Endothelial cell of umbilical vein (primary cell): ENCODE results near the gene SPG11. TPM values are rescaled to one million over a fixed set of nuclear protein-coding genes. Genes with fewer than 3 reads are reported as not detected.

Experiments
- BruUV-seq: library from RNA; stranded (reverse); fragments of 400-500 nt; replicated peaks from 2 replicates; lab custom pipeline; 2021; lab: Mats Ljungman, UMichigan
- CTCF ChIA-PET: fragments of 300-600, 350-600 bp; sonication (Branson Sonifier 250); formaldehyde crosslinking; loops from one replicate; lab custom pipeline; 2021; ENCODE audit warnings: antibody characterized with exemption, inconsistent platforms; lab: Charles Lee
- POLR2A ChIA-PET: fragments of 300-600, 350-600 bp; sonication (Branson Sonifier 250); formaldehyde crosslinking; loops from one replicate; lab custom pipeline; 2021; ENCODE audit warnings: antibody characterized with exemption, inconsistent platforms; lab: Charles Lee
- DNase-seq: peaks from one replicate; pipeline ENCODE4 v3.0.0-alpha.2; 2011; ENCODE audit warnings: low read depth, low spot score
- FAIRE-seq: peaks from 2 replicates; lab custom pipeline; 2011; peaks lifted over from hg19 to GRCh38; lab: Jason Lieb, UNC
- H2AFZ ChIP-seq: 2 replicates; pipeline ENCODE4 v1.6.0; 2012; ENCODE audit warnings: low read depth, low read length, control low read depth, inconsistent platforms
- H3K27ac ChIP-seq: 2 replicates; pipeline ENCODE4 v1.5.1; 2011; ENCODE audit warnings: low read depth, mild to moderate bottlenecking, control low read depth, low read length, moderate library complexity; ENCODE audit not compliant: insufficient read depth
- H3K27me3 ChIP-seq, 2 experiments: 2 replicates each; pipeline versions ENCODE4 v1.6.0 to v1.6.1; 2011; ENCODE audit warnings: low read length in 2 of 2, mixed read lengths in 1 of 2; ENCODE audit not compliant: control insufficient read depth in 2 of 2, insufficient read depth in 2 of 2
- H3K36me3 ChIP-seq, 2 experiments: 2 replicates in 1 of 2; 3 replicates in 1 of 2; pipeline ENCODE4 v1.5.1; 2011; ENCODE audit warnings: low read length in 2 of 2, mild to moderate bottlenecking in 1 of 2, moderate library complexity in 1 of 2; ENCODE audit not compliant: control insufficient read depth in 2 of 2, insufficient read depth in 2 of 2; ENCODE audit errors: extremely low read depth in 1 of 2
- H3K4me1 ChIP-seq: 3 replicates; pipeline ENCODE4 v1.5.1; 2011; ENCODE audit warnings: mild to moderate bottlenecking, low read length; ENCODE audit not compliant: control insufficient read depth, insufficient read depth; ENCODE audit errors: extremely low read depth
- H3K4me2 ChIP-seq: 2 replicates; pipeline ENCODE4 v1.6.1; 2011; ENCODE audit warnings: low read length, control low read depth, mixed read lengths; ENCODE audit not compliant: insufficient read depth
- H3K4me3 ChIP-seq, 3 experiments: fragments of 200-600 bp in 1 of 3; sonication (generic), shearing (Covaris generic) in 1 of 3; replicated peaks in 1 of 3; 2 replicates each; pipeline ENCODE4 v1.5.1; 2011 to 2016; ENCODE audit warnings: control low read depth in 3 of 3, low read length in 3 of 3, mild to moderate bottlenecking in 2 of 3, inconsistent platforms in 1 of 3, low read depth in 1 of 3, moderate library complexity in 1 of 3; ENCODE audit not compliant: insufficient read depth in 1 of 3
- H3K79me2 ChIP-seq: 2 replicates; pipeline ENCODE4 v1.6.0; 2012; ENCODE audit warnings: low read length, inconsistent platforms; ENCODE audit not compliant: control insufficient read depth, insufficient read depth
- H3K9ac ChIP-seq: replicated peaks from 2 replicates; pipeline ENCODE3; 2011; ENCODE audit warnings: low read length, control low read depth; ENCODE audit not compliant: insufficient read depth; ENCODE audit errors: extremely low read depth
- H3K9me1 ChIP-seq: replicated peaks from 3 replicates; pipeline ENCODE4 v1.6.0; 2011; ENCODE audit warnings: mild to moderate bottlenecking, low read length; ENCODE audit not compliant: control insufficient read depth, insufficient read depth; ENCODE audit errors: extremely low read depth
- H3K9me3 ChIP-seq: replicated peaks from 2 replicates; pipeline ENCODE4 v1.5.1; 2012; ENCODE audit warnings: low read length, inconsistent platforms; ENCODE audit not compliant: control insufficient read depth, insufficient read depth
- H4K20me1 ChIP-seq: replicated peaks from 2 replicates; pipeline ENCODE3; 2011; ENCODE audit warnings: mild to moderate bottlenecking, low read length; ENCODE audit not compliant: control insufficient read depth, insufficient read depth; ENCODE audit errors: extremely low read depth
- EZH2 ChIP-seq: IDR thresholded peaks from 2 replicates; pipeline ENCODE4 v1.6.1; 2012; ENCODE audit warnings: borderline replicate concordance, low read depth, mild to moderate bottlenecking, moderate library complexity, low read length, inconsistent platforms; ENCODE audit not compliant: severe bottlenecking
- FOS ChIP-seq: IDR thresholded peaks from 2 replicates; pipeline ENCODE4 v1.6.1; 2011; ENCODE audit warnings: mild to moderate bottlenecking, low read length, moderate library complexity, borderline replicate concordance; ENCODE audit not compliant: insufficient read depth
- GATA2 ChIP-seq: IDR thresholded peaks from 2 replicates; pipeline ENCODE4 v1.7.0; 2011; ENCODE audit warnings: low read depth, mild to moderate bottlenecking, moderate library complexity, mixed read lengths, low read length; ENCODE audit not compliant: insufficient read length, insufficient read depth
- JUN ChIP-seq: IDR thresholded peaks from 2 replicates; pipeline ENCODE4 v1.6.1; 2011; ENCODE audit warnings: borderline replicate concordance, low read depth; ENCODE audit not compliant: insufficient read length, insufficient read depth
- MAX ChIP-seq: IDR thresholded peaks from 2 replicates; pipeline ENCODE4 v1.6.1; 2011; ENCODE audit not compliant: insufficient read depth, insufficient read length
- MYC ChIP-seq: IDR thresholded peaks from one replicate; pipeline ENCODE4 v1.6.1; 2011; ENCODE audit warnings: mild to moderate bottlenecking, low read depth, low read length
- POLR2A ChIP-seq: IDR thresholded peaks from 2 replicates; pipeline ENCODE4 v1.6.1; 2012; ENCODE audit warnings: low read depth, mild to moderate bottlenecking, control low read depth, low read length
- POLR2AphosphoS5 ChIP-seq: IDR thresholded peaks from 2 replicates; pipeline ENCODE4 v1.6.1; 2012; ENCODE audit warnings: low read depth, mild to moderate bottlenecking, control low read depth, low read length, moderate library complexity; ENCODE audit not compliant: insufficient read depth
- dilution Hi-C: fragments of 300-500 bp; cut with MboI; formaldehyde crosslinking; loops from one replicate; pipeline ENCODE4 v1.15.0; 2019; ENCODE audit warnings: low sequenced_read_pairs; ENCODE audit not compliant: extremely low pct_ligation_motif_present
- intact Hi-C: fragments of 100-400 bp; cut with micrococcal nuclease; formaldehyde crosslinking; loops from one replicate; pipeline ENCODE4 v1.10.0; 2022
- polyA plus RNA-seq, 4 experiments: library from polyadenylated mRNA; depleted of rRNA in 3 of 4; stranded (reverse) in 3 of 4; unstranded in 1 of 4; fragments of >200 nt; gene quantifications; 2 replicates each; pipeline versions ENCODE4 v1.2.1 to v1.2.3, GENCODE V29; 2011 to 2012; ENCODE audit warnings: missing spikeins in 1 of 4
- total RNA-seq: library from RNA; stranded (reverse); gene quantifications from 2 replicates; pipeline ENCODE4 v1.2.3, GENCODE V29; 2021
- TF ChIP-seq, protein P1 (sequence below), 2 donors: IDR thresholded peaks; 1 replicate in 1 of 2; 2 replicates in 1 of 2; pipeline ENCODE4 v1.5.1; 2011; ENCODE audit warnings: low read length in 2 of 2, mild to moderate bottlenecking in 2 of 2, moderate library complexity in 2 of 2, control low read depth in 1 of 2, inconsistent platforms in 1 of 2, low read depth in 1 of 2; ENCODE audit not compliant: insufficient read depth in 1 of 2; ENCODE audit errors: extremely low read depth in 1 of 2

SPG11 gene
- total and polyA plus RNA-seq, 2 donors (not counting 3 experiments of a cell fraction or from before 2014, with no cell fraction given), result 30.7 to 53.5 TPM

- peaks cover 0 to 8% of the 10 kb centered on the region in 2 experiments for H3K36me3 ChIP-seq
- H3K4me1 ChIP-seq, result no peaks in the 10 kb centered on the region
- H4K20me1 ChIP-seq, result no peaks in the 10 kb centered on the region
- H3K4me2 ChIP-seq, result no peak overlapping the region
- ChIA-PET POLR2A (no interaction called here), CTCF (interaction anchor here (0.7 to 5.7 kb wide), 6 partner anchors 8 to 201 kb away, joined by 3 to 62 read pairs (median 9); partner anchors contain the start of gene TRIM69)
- H3K27me3 ChIP-seq, result no peaks in the 10 kb centered on the region
- no peaks in the 10 kb centered on the region for H3K9me1 ChIP-seq
- TF ChIP-seq POLR2A, result no peak
- no peak for TF ChIP-seq GATA2
- TF ChIP-seq JUN, result no peak
- no peak for TF ChIP-seq EZH2
- H2AFZ ChIP-seq, result no peak overlapping the region
- no TSS peak for BruUV-seq
- no peak overlapping the region for H3K9ac ChIP-seq
- no peak overlapping the region for H3K4me3 ChIP-seq
- intact Hi-C loops, result no loop called here
- no peaks in the 10 kb centered on the region for H3K9me3 ChIP-seq
- DNase-seq (no peak), FAIRE-seq (no peak)
- no peaks in the 10 kb centered on the region for H3K79me2 ChIP-seq
- no peak overlapping the region for H3K27ac ChIP-seq
- dilution Hi-C loops, result loop anchor here (25.0 kb wide), 1 partner anchor 157 kb away; the partner anchor contains the start of gene TRIM69
Observed at GRCh38 chr15:44580105-44580504, 83.4 kb downstream of the SPG11 start.

- Histone ChIP-seq H3K27me3 (no peaks in the 10 kb centered on the region), H3K27ac (no peak overlapping the region), H3K9me1 (no peaks in the 10 kb centered on the region), H3K79me2 (no peaks in the 10 kb centered on the region), H3K4me2 (no peak overlapping the region), H3K4me1 (no peaks in the 10 kb centered on the region), H2AFZ (no peak overlapping the region), H3K9ac (no peak overlapping the region), H3K9me3 (no peaks in the 10 kb centered on the region), H3K4me3 (no peak overlapping the region), H3K36me3 (peaks cover 0 to 4% of the 10 kb centered on the region in 2 experiments), H4K20me1 (no peaks in the 10 kb centered on the region)
- intact Hi-C loops, result loop anchor here (5.0 kb wide), 1 partner anchor 463 kb away; no protein-coding TSS in a partner anchor
- DNase-seq (no peak), FAIRE-seq (no peak)
- ChIA-PET CTCF (interaction anchor here (1.4 kb wide), 1 partner anchor 9 kb away, joined by 7 read pairs; no protein-coding TSS in a partner anchor), POLR2A (no interaction called here)
- TF ChIP-seq GATA2 (no peak), EZH2 (no peak), POLR2AphosphoS5 (no peak), MAX (no peak), MYC (no peak), POLR2A (no peak), JUN (no peak), FOS (no peak)
- TF ChIP-seq, protein P1, sequence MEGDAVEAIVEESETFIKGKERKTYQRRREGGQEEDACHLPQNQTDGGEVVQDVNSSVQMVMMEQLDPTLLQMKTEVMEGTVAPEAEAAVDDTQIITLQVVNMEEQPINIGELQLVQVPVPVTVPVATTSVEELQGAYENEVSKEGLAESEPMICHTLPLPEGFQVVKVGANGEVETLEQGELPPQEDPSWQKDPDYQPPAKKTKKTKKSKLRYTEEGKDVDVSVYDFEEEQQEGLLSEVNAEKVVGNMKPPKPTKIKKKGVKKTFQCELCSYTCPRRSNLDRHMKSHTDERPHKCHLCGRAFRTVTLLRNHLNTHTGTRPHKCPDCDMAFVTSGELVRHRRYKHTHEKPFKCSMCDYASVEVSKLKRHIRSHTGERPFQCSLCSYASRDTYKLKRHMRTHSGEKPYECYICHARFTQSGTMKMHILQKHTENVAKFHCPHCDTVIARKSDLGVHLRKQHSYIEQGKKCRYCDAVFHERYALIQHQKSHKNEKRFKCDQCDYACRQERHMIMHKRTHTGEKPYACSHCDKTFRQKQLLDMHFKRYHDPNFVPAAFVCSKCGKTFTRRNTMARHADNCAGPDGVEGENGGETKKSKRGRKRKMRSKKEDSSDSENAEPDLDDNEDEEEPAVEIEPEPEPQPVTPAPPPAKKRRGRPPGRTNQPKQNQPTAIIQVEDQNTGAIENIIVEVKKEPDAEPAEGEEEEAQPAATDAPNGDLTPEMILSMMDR (IDR thresholded peaks at IDR 0.05; ENCODE audit: extremely low read depth in 1 of 2, insufficient read depth in 1 of 2, low read depth in 1 of 2, low read length in 2 of 2), result no peak
- BruUV-seq, result no TSS peak
- dilution Hi-C loops, result loop anchor here (25.0 kb wide), 1 partner anchor 163 kb away; the partner anchor contains the start of gene TRIM69
Observed at GRCh38 chr15:44574734-44575133, 88.7 kb downstream of the SPG11 start.
